Measurements from ENCODE around the gene DIPK1B.
"Not testable (repeated sequence)": the region's sequence is repeated elsewhere in the genome, so short reads cannot be mapped to it uniquely, and the experiment has no call there.

DIPK1B gene

GRCh38 chr9:136755302-136756133 is 43.1 kb downstream of the DIPK1B start:
- not testable (repeated sequence) for DNase-seq

- DNase-seq, result no peak
Observed at GRCh38 chr9:136756134-136756438, 43.7 kb downstream of the DIPK1B start.

GRCh38 chr9:136756836-136757235 is 44.5 kb downstream of the DIPK1B start:
- no peak for DNase-seq

DNA sequence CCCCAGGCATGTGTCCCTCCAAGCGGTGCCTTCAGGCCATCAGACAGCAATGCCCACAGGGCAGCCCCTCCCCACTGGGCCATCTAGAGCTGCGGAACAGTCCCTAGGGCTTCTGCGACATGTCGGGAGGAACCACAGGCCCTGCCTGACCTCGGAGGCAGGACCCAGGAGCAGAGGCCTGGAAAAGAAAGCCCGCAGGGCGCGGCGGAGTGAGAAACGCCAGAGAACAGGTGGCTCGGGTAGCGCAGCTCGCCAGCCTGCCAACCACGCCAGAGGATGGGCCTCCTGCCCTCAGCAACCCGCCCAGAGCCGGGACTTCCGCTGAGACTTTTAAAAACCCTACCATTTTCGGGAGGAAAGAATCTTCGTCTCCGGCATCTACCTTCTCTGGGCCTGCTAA is 45.0 kb downstream of the DIPK1B start:
- no peak for DNase-seq

DNA sequence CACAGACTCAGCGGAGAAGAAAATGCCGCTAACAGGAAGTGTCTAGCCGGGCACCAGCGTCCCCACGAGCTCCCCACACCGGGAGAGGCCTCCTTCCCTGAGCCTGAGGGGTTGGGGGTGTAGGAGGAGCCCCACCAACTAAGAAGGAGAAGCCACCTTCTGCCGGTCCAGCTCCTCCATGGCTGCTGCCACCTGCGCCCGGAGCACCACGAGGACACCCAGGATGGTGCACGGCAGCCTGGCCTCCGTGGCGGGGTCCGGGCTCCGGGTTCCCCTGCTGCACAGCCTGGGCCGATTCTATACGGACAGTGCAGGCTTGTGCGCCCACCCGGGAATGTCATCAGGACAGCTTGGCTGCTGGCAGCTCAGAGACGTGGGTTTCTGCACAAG is 45.4 kb downstream of the DIPK1B start:
- DNase-seq, result no peak

GRCh38 chr9:136759001-136759400 is 46.6 kb downstream of the DIPK1B start:
- no peak for DNase-seq

DNA sequence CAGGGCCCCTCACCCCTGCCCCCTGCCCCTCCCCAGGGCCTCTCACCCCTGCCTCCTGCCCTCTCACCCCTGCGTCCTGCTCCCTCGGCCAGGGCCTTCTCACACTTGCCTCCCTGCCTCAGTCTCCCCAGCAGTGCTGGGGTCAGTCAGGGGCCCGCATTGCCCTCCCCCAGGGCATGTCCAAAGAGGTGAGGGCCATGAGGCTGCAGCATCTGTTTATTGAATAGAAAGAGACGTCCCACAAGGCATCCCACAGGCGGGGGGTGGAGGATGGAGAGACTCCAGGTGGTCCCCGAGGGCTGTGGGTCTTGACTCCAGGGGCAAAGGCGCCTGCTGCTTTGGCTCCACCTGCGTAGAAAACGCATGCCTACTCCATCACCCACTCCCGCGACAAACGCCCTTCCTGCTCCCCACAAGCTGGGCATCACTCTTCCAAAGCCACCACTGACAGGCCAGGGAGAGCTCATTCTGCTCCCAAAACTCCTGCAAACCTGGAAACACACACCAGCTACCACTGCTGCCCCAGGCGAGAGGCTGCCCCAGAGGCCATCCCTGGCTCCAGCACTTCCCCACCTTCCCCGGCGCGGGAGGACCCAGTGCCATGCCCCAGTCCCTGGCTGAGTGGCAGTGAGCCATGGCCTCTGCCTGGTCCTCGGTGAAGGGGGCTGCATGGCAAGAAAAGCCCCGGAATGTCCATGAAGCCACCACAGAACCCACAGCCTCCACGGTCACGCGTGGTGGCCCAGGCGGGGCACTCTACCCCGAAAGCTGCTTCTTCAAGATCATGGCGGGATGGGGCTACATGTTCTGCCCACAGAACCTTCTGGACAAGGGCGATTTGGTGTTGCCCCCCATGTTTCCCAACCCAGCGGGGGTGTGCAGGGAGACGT is 47.3 kb downstream of the DIPK1B start:
- no peak for DNase-seq

DNA sequence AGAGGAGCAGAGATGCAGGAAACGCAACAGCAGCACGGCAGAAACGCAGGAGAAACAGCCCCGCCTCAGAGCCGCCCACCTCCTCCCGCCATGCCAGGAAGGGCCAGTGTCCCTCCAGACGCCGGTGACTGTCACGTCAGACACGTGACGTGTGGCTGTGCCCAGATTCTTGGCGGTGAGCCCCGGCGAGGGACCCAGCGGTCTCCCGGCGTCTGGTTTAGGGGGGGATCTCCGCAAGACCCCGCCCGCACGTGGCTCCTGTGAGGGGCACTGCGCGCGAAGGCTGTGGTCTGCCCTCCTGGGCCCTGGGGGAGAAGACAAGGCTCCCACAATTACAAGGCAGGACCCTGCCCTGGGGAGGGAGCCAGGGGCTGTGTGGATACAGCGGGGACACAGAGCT is 48.1 kb downstream of the DIPK1B start:
- DNase-seq, result no peak

GRCh38 chr9:136760834-136761544 is 48.6 kb downstream of the DIPK1B start:
- DNase-seq, result peak; percentile 28

DNA sequence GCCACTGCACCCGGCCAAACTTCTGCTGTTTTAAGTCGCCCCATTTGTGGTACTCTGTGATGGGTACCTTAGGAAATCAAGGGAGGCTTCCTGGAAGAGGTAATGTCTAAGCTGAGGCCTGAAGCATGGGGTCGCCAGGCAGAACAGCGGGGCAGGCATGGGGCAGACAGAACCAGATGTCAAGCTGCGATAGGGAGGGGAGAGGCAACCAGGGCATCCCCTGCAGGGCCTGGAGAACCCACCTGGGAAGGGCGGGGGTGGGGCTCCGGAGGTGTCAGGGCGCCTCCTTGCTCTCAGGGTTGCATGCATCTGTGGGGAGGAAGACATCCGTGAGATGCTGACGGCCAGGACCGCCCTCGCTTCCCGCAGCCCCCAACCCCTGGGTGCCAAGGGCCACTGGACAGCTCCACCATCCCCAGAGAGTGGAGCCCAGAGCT is 49.2 kb downstream of the DIPK1B start:
- DNase-seq, result no peak

GRCh38 chr9:136762221-136762691 is 49.9 kb downstream of the DIPK1B start:
- no peak for DNase-seq

GRCh38 chr9:136762915-136763648 is 50.7 kb downstream of the DIPK1B start:
- peak; percentile 40 for DNase-seq

DNA sequence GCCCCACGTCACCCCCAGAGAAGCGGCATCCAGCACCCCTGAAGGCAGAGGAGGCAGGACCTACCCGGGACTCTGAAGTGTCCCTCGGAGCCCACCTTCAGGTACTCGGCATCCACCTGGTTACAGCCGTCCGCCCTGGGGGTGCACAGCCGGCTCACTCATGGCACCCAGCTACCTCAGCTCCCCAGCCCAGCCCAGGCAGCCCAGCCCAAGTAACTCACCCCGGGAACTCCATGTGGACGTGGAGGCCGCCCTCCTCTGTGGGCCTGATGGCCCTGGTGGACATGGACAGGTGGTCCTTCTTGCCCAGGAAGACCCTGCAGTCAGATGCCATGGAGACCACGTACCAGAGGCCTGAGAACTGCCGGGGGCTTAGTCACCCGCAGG is 51.3 kb downstream of the DIPK1B start:
- DNase-seq, result no peak

GRCh38 chr9:136764301-136764891 is 52.0 kb downstream of the DIPK1B start, which contains the start of gene LCN15:
TSS of gene LCN15 (minus strand) at chr9:136764518. CDS start at chr9:136764488, 30 bp downstream.
- no peak for DNase-seq

DNA sequence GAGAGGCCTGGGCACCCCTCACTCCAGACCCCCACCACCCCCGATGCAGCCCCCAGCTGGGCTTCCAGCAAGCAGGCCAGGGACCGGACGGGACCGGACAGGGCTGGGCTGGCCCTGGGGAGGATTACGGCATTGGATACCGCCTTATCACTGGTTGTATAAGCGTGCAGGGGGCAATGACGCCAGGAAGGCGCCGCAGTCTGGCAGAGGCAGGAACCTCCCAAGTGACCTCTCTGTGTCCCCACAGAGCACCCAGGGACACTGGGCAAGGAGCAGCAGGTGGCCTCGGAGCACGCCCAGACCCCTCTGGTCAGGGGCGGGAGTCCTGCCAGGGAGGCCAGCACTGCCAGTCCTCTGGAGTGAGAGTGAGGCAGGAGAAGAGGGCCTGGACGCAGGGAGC is 52.7 kb downstream of the DIPK1B start:
- DNase-seq, result no peak

- not testable (repeated sequence) for DNase-seq
Observed at GRCh38 chr9:136765745-136766409, 53.5 kb downstream of the DIPK1B start.

GRCh38 chr9:136766410-136767120 is 54.2 kb downstream of the DIPK1B start:
- DNase-seq, result peak; percentile 60

- DNase-seq, result peak; percentile 57
Observed at GRCh38 chr9:136769710-136770191, 57.4 kb downstream of the DIPK1B start.

- no peak for DNase-seq
Observed at GRCh38 chr9:136771907-136772415, 59.6 kb downstream of the DIPK1B start.

GRCh38 chr9:136773386-136774044 is 61.1 kb downstream of the DIPK1B start:
- peak; percentile 20 for DNase-seq

Data from activated naive CD4-positive, alpha-beta T cell treated with Interleukin-2 at 50 U/mL for 16 hours (primary cell).